CD4-positive, alpha-beta T cell (primary cell): ENCODE data around the gene OR14C36. TPM values are rescaled to one million over a fixed set of nuclear protein-coding genes. Genes with fewer than 3 reads are reported as not detected.
"Not testable (repeated sequence)": the region's sequence is repeated elsewhere in the genome, so short reads cannot be mapped to it uniquely, and the experiment has no call there.

Source experiments
- ATAC-seq: fragments of 200-7000 bp; cut with Tn5 transposase; one replicate; pipeline ENCODE4 v1.10.0; 2022; ENCODE audit warnings: mild to moderate bottlenecking; ENCODE audit not compliant: poor library complexity
- CTCF ChIA-PET: fragments of 350-600 bp; sonication (Branson Sonifier 250); formaldehyde crosslinking; loops from one replicate; lab custom pipeline; 2021; ENCODE audit warnings: antibody characterized with exemption, inconsistent platforms; lab: Charles Lee
- POLR2A ChIA-PET: fragments of 350-600 bp; sonication (Branson Sonifier 250); formaldehyde crosslinking; loops from one replicate; lab custom pipeline; 2021; ENCODE audit warnings: antibody characterized with exemption, inconsistent platforms; lab: Charles Lee
- DNase-seq, 14 experiments: peaks; one replicate each; pipeline ENCODE4 v3.0.0-alpha.2; 2013 to 2020; ENCODE audit warnings: mixed read lengths in 2 of 14
- H3K27ac ChIP-seq, 2 donors: one replicate each; pipeline versions ENCODE4 v1.5.1 to v1.7.0; 2013; ENCODE audit warnings: low read length in 2 of 2, low read depth in 1 of 2, mild to moderate bottlenecking in 1 of 2
- H3K27me3 ChIP-seq, 2 experiments: 1 replicate in 1 of 2; 2 replicates in 1 of 2; pipeline versions ENCODE4 v1.6.1 to v1.7.0; 2013; ENCODE audit warnings: low read length in 2 of 2, control low read depth in 1 of 2, mild to moderate bottlenecking in 1 of 2, moderate library complexity in 1 of 2; ENCODE audit not compliant: insufficient read depth in 2 of 2, control insufficient read depth in 1 of 2
- H3K36me3 ChIP-seq: one replicate; pipeline ENCODE4 v1.6.1; 2013; ENCODE audit warnings: low read length, control low read depth; ENCODE audit not compliant: insufficient read depth
- H3K4me1 ChIP-seq: one replicate; pipeline ENCODE4 v1.6.1; 2013; ENCODE audit warnings: low read length, control low read depth; ENCODE audit not compliant: insufficient read depth
- H3K4me3 ChIP-seq: one replicate; pipeline ENCODE4 v1.5.1; 2013; ENCODE audit warnings: mild to moderate bottlenecking, low read length, moderate library complexity
- H3K9me3 ChIP-seq, 2 experiments: 1 replicate in 1 of 2; 2 replicates in 1 of 2; pipeline versions ENCODE4 v1.6.1 to v1.7.0; 2013; ENCODE audit warnings: low read length in 2 of 2, mild to moderate bottlenecking in 2 of 2, control low read depth in 1 of 2, moderate library complexity in 1 of 2; ENCODE audit not compliant: control insufficient read depth in 1 of 2, insufficient read depth in 1 of 2
- H3K27ac Mint-ChIP-seq: one replicate; pipeline ENCODE4 v1.8.0; 2020; ENCODE audit warnings: mixed read lengths
- H3K27me3 Mint-ChIP-seq: one replicate; pipeline ENCODE4 v1.8.0; 2021; ENCODE audit warnings: mixed read lengths
- H3K36me3 Mint-ChIP-seq: one replicate; pipeline ENCODE4 v1.8.0; 2021; ENCODE audit warnings: low read depth, mixed read lengths
- H3K4me1 Mint-ChIP-seq: one replicate; pipeline ENCODE4 v1.8.0; 2021; ENCODE audit warnings: low read depth, mixed read lengths
- H3K4me3 Mint-ChIP-seq: one replicate; pipeline ENCODE4 v1.8.0; 2020; ENCODE audit warnings: mild to moderate bottlenecking, mixed read lengths
- H3K9me3 Mint-ChIP-seq: one replicate; pipeline ENCODE4 v1.8.0; 2020; ENCODE audit warnings: mixed read lengths
- intact Hi-C, 2 experiments: fragments of 100-400 bp; cut with DNase I in 1 of 2; cut with micrococcal nuclease in 1 of 2; formaldehyde crosslinking; loops; one replicate each; pipeline versions ENCODE4 v1.15.1 to v1.9.0; 2023 to 2025; cut with DNase I, micrococcal nuclease
- total RNA-seq, 174 experiments: library from RNA in 2 of 174; stranded (reverse) in 2 of 174; gene quantifications; one replicate each; pipeline ENCODE4 v1.2.3 and lab custom pipeline; 2021 to 2026
- TF ChIP-seq, protein P1 (sequence below): fragments of 200-600 bp; IDR thresholded peaks from one replicate; pipeline ENCODE4 v1.8.0; 2022; ENCODE audit warnings: antibody characterized with exemption, mild to moderate bottlenecking

The OR14C36 gene
- total RNA-seq, 2 experiments from 2014 or later = not detected

GRCh38 chr1:248306103-248306502 is 42.5 kb upstream of the OR14C36 start:
- Mint-ChIP-seq H3K27me3 (no peaks in the 10 kb centered on the region), H3K36me3 (no peaks in the 10 kb centered on the region), H3K4me1 (no peaks in the 10 kb centered on the region), H3K27ac (no peak overlapping the region), H3K4me3 (no peak overlapping the region), H3K9me3 (no peaks in the 10 kb centered on the region)
- Histone ChIP-seq H3K9me3 (peaks cover 0 to 6% of the 10 kb centered on the region in 2 experiments), H3K36me3 (no peaks in the 10 kb centered on the region), H3K4me1 (no peaks in the 10 kb centered on the region), H3K27ac (no peak overlapping the region), H3K4me3 (no peak overlapping the region), H3K27me3 (no peaks in the 10 kb centered on the region)
- intact Hi-C loops = no loop called here
- ChIA-PET CTCF (no interaction called here), POLR2A (no interaction called here)
- ATAC-seq (no peak), DNase-seq (no peak)
- TF ChIP-seq, protein P1, sequence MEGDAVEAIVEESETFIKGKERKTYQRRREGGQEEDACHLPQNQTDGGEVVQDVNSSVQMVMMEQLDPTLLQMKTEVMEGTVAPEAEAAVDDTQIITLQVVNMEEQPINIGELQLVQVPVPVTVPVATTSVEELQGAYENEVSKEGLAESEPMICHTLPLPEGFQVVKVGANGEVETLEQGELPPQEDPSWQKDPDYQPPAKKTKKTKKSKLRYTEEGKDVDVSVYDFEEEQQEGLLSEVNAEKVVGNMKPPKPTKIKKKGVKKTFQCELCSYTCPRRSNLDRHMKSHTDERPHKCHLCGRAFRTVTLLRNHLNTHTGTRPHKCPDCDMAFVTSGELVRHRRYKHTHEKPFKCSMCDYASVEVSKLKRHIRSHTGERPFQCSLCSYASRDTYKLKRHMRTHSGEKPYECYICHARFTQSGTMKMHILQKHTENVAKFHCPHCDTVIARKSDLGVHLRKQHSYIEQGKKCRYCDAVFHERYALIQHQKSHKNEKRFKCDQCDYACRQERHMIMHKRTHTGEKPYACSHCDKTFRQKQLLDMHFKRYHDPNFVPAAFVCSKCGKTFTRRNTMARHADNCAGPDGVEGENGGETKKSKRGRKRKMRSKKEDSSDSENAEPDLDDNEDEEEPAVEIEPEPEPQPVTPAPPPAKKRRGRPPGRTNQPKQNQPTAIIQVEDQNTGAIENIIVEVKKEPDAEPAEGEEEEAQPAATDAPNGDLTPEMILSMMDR = no peak

- H3K4me1 ChIP-seq, H3K4me3 ChIP-seq, DNase-seq, CTCF ChIA-PET, H3K27ac ChIP-seq, H3K27ac Mint-ChIP-seq, ATAC-seq, H3K4me1 Mint-ChIP-seq, H3K27me3 ChIP-seq, H3K9me3 Mint-ChIP-seq, H3K9me3 ChIP-seq, H3K36me3 Mint-ChIP-seq, POLR2A ChIA-PET, intact Hi-C loops, H3K27me3 Mint-ChIP-seq, H3K4me3 Mint-ChIP-seq, H3K36me3 ChIP-seq: not testable (repeated sequence)
These were observed 41.8 kb upstream of the OR14C36 start for GRCh38 chr1:248306740-248307139.

DNA sequence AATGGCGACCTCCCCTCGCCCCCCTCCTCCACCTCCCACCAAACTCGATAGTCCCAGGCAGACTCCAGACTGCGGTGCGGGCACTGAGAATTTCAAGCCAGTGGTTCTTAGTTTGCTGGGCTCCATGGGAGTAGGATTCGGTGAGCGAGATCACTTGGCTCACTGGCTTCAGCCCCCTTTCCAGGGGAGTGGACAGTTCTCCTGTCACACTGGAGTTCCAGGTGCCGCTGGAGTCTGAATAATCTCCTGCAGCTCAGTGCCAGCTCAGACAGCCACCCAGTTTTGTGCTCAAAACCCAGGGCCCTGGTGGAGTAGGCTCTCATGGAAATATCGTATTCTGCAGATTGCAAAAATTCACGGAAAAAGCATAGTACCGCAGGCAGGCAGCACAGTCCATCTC is 31.8 kb upstream of the OR14C36 start:
- Histone ChIP-seq H3K27me3 (peaks cover 0 to 7% of the 10 kb centered on the region in 2 experiments), H3K4me3 (no peak overlapping the region), H3K27ac (no peak overlapping the region), H3K36me3 (no peaks in the 10 kb centered on the region), H3K4me1 (no peaks in the 10 kb centered on the region), H3K9me3 (peaks cover 0 to 17% of the 10 kb centered on the region in 2 experiments)
- DNase-seq = no peak
- ChIA-PET CTCF (no interaction called here), POLR2A (no interaction called here)
- no peak for ATAC-seq
- no peaks in the 10 kb centered on the region for H3K9me3 Mint-ChIP-seq
- intact Hi-C loops = no loop called here
- TF ChIP-seq, protein P1 = no peak
- no peaks in the 10 kb centered on the region for H3K4me1 Mint-ChIP-seq
- H3K27ac Mint-ChIP-seq = no peak overlapping the region
- H3K36me3 Mint-ChIP-seq = no peaks in the 10 kb centered on the region
- H3K4me3 Mint-ChIP-seq = no peak overlapping the region
- peaks cover 8% of the 10 kb centered on the region for H3K27me3 Mint-ChIP-seq

DNA sequence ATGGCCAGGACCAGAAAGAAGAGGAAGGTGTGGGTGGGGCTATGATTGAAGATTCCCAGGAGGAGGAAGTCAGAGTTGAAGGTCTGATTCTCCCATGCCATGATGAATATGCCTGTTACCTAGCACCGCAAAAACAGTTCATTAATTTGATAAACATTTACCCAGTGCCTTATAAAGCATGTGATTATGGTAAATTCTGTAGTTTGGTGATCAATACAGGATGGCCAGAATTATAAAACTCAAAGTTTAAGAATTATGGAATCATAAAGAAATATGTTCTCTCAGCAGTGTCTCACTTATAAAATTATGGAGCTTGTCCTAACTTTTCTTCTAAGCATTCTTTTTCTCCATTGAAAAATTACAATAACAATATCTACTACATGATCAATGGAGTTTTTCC is 24.1 kb upstream of the OR14C36 start, which contains the start of gene OR2M7:
OR2M7 (minus strand) TSS at position 101 of the 400 bp plus-strand sequence; CDS start at position 101, 0 bp downstream.
- CTCF ChIA-PET = no interaction called here
- Mint-ChIP-seq H3K4me1 (no peaks in the 10 kb centered on the region), H3K36me3 (no peaks in the 10 kb centered on the region), H3K27me3 (no peaks in the 10 kb centered on the region), H3K9me3 (no peaks in the 10 kb centered on the region), H3K27ac (no peak within 1 kb of the TSS), H3K4me3 (no peak within 1 kb of the TSS)
- Histone ChIP-seq H3K27ac (no peak within 1 kb of the TSS), H3K27me3 (no peaks in the 10 kb centered on the region), H3K9me3 (no peaks in the 10 kb centered on the region), H3K4me1 (no peaks in the 10 kb centered on the region), H3K4me3 (no peak within 1 kb of the TSS), H3K36me3 (no peaks in the 10 kb centered on the region)
- TF ChIP-seq, protein P1 = no peak
- DNase-seq = no peak
- POLR2A ChIA-PET = no interaction called here
- intact Hi-C loops = no loop called here
- no peak for ATAC-seq
